SU-DHL-6 (cell line): ENCODE measurements around the gene PAK1IP1.

Experiments
- EZH2phosphoT487 ChIP-seq: fragments of 200-600 bp; sonication (generic), shearing (Covaris generic); conservative IDR thresholded peaks from 2 replicates; pipeline ENCODE4 v1.6.1; 2018; ENCODE audit warnings: mild to moderate bottlenecking, antibody characterized with exemption, low read length, moderate library complexity, mixed read lengths
- TF ChIP-seq, protein P1 (sequence below): fragments of 200-600 bp; sonication (generic); IDR thresholded peaks from one replicate; pipeline ENCODE4 v1.5.1; 2017; ENCODE audit warnings: antibody characterized with exemption, mild to moderate bottlenecking, low read length, moderate library complexity; ENCODE audit not compliant: insufficient read depth, poor library complexity, severe bottlenecking

DNA sequence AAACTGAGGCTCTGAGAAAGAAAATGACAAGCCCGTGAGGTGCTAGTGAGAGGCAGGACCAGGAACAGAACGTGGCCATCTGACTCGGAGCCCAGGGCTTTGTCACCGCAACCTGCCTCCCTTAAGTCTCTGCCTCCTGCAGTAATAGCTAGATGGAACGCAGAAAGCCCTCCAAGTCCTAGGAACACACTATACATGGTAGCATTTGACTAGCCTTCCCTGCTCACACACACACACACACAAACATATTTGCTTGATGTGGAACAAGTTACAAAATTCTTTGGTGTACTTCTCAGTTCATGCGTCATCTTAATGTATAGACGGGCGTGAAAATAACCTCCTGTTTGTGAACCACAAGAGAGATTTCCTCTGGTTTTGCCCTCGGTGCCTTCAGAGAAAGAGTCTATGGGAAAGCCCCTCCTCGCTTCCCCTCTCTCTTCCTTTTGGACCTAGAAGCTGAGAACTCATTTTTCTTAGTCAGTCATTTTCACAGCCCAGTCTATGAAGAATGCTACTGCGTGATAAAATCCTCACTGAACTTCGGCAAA is 39.2 kb upstream of the PAK1IP1 start:
- TF ChIP-seq, protein P1, sequence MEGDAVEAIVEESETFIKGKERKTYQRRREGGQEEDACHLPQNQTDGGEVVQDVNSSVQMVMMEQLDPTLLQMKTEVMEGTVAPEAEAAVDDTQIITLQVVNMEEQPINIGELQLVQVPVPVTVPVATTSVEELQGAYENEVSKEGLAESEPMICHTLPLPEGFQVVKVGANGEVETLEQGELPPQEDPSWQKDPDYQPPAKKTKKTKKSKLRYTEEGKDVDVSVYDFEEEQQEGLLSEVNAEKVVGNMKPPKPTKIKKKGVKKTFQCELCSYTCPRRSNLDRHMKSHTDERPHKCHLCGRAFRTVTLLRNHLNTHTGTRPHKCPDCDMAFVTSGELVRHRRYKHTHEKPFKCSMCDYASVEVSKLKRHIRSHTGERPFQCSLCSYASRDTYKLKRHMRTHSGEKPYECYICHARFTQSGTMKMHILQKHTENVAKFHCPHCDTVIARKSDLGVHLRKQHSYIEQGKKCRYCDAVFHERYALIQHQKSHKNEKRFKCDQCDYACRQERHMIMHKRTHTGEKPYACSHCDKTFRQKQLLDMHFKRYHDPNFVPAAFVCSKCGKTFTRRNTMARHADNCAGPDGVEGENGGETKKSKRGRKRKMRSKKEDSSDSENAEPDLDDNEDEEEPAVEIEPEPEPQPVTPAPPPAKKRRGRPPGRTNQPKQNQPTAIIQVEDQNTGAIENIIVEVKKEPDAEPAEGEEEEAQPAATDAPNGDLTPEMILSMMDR = no peak
- TF ChIP-seq EZH2phosphoT487 = no peak
